B cell (primary cell): ENCODE data around the gene RPS23. TPM values are rescaled to one million over a fixed set of nuclear protein-coding genes. Genes with fewer than 3 reads are reported as not detected.

Experiments used
- ATAC-seq: fragments of 200-7000 bp; cut with Tn5 transposase; one replicate; pipeline ENCODE4 v1.10.0; 2021; ENCODE audit warnings: low read depth, mild to moderate bottlenecking, moderate number of reproducible peaks, moderate library complexity
- CTCF ChIA-PET: fragments of 350-600 bp; sonication (Branson Sonifier 250); formaldehyde crosslinking; loops from one replicate; lab custom pipeline; 2021; ENCODE audit warnings: antibody characterized with exemption, inconsistent platforms; lab: Charles Lee
- POLR2A ChIA-PET: fragments of 350-600 bp; sonication (Branson Sonifier 250); formaldehyde crosslinking; loops from one replicate; lab custom pipeline; 2021; ENCODE audit warnings: antibody characterized with exemption; lab: Charles Lee
- DNase-seq: peaks from one replicate; pipeline ENCODE4 v3.0.0; 2013
- H2AFZ ChIP-seq: 2 replicates; pipeline ENCODE4 v1.6.1; 2012; ENCODE audit warnings: mild to moderate bottlenecking, low read depth, low read length; ENCODE audit not compliant: insufficient read depth, poor library complexity, severe bottlenecking
- H3K27ac ChIP-seq, 2 donors: 1 replicate in 1 of 2; 2 replicates in 1 of 2; pipeline ENCODE4 v1.5.1; 2012 to 2013; ENCODE audit warnings: low read length in 2 of 2, mild to moderate bottlenecking in 2 of 2, moderate library complexity in 1 of 2
- H3K27me3 ChIP-seq, 4 experiments: fragments of 200-600 bp in 1 of 4; sonication (generic) in 1 of 4; replicated peaks in 1 of 4; 1 replicate in 2 of 4; 2 replicates in 2 of 4; pipeline versions ENCODE4 v1.6.1 to v1.7.0; 2013 to 2016; ENCODE audit warnings: low read length in 3 of 4, mild to moderate bottlenecking in 2 of 4, mixed read lengths in 1 of 4, moderate library complexity in 1 of 4; ENCODE audit not compliant: insufficient read depth in 4 of 4, control insufficient read depth in 3 of 4; ENCODE audit errors: control extremely low read depth in 1 of 4
- H3K36me3 ChIP-seq, 2 experiments: replicated peaks in 1 of 2; 1 replicate in 1 of 2; 2 replicates in 1 of 2; pipeline versions ENCODE4 v1.6.1 to v1.7.1; 2013; ENCODE audit warnings: low read length in 1 of 2; ENCODE audit not compliant: insufficient read depth in 2 of 2, control insufficient read depth in 1 of 2; ENCODE audit errors: control extremely low read depth in 1 of 2, extremely low read depth in 1 of 2
- H3K4me1 ChIP-seq, 2 donors: fragments of 200-600 bp in 1 of 2; sonication (generic) in 1 of 2; 1 replicate in 1 of 2; 2 replicates in 1 of 2; pipeline versions ENCODE4 v1.5.1 to v1.6.1; 2013 to 2017; ENCODE audit warnings: low read length in 2 of 2; ENCODE audit not compliant: control insufficient read depth in 2 of 2, insufficient read depth in 2 of 2
- H3K4me2 ChIP-seq: replicated peaks from 2 replicates; pipeline ENCODE3; 2012; ENCODE audit warnings: mild to moderate bottlenecking, low read depth, low read length; ENCODE audit not compliant: poor library complexity, severe bottlenecking
- H3K4me3 ChIP-seq, 5 experiments: fragments of 200-600 bp in 1 of 5; sonication (generic) in 1 of 5; 1 replicate in 3 of 5; 2 replicates in 2 of 5; pipeline versions ENCODE4 v1.5.1 to v1.7.0; 2011 to 2016; ENCODE audit warnings: low read length in 4 of 5, mild to moderate bottlenecking in 4 of 5, low read depth in 2 of 5, control low read depth in 1 of 5, moderate library complexity in 1 of 5; ENCODE audit not compliant: insufficient read depth in 1 of 5; ENCODE audit errors: control extremely low read depth in 1 of 5, extremely low read depth in 1 of 5
- H3K79me2 ChIP-seq: fragments of 200-600 bp; sonication (generic); one replicate; pipeline ENCODE4 v1.6.0; 2016; ENCODE audit warnings: low read length; ENCODE audit not compliant: control insufficient read depth, insufficient read depth
- H3K9ac ChIP-seq: fragments of 200-600 bp; sonication (generic); 2 replicates; pipeline ENCODE4 v1.6.1; 2017; ENCODE audit warnings: mild to moderate bottlenecking, low read length, moderate library complexity
- H3K9me3 ChIP-seq, 3 donors: one replicate each; pipeline versions ENCODE4 v1.6.1 to v1.7.1; 2013; ENCODE audit warnings: low read length in 2 of 3; ENCODE audit not compliant: control insufficient read depth in 2 of 3, insufficient read depth in 1 of 3; ENCODE audit errors: control extremely low read depth in 1 of 3
- H4K20me1 ChIP-seq: 2 replicates; pipeline ENCODE4 v1.6.0; 2012; ENCODE audit warnings: mild to moderate bottlenecking, low read length; ENCODE audit not compliant: insufficient read depth, control insufficient read depth, poor library complexity, severe bottlenecking
- H3K27ac Mint-ChIP-seq: one replicate; pipeline ENCODE4 v1.8.0; 2021; ENCODE audit warnings: mixed read lengths
- H3K27me3 Mint-ChIP-seq: one replicate; pipeline ENCODE4 v1.8.0; 2021; ENCODE audit warnings: mixed read lengths
- H3K4me1 Mint-ChIP-seq: one replicate; pipeline ENCODE4 v1.8.0; 2021; ENCODE audit warnings: mixed read lengths
- H3K4me3 Mint-ChIP-seq: one replicate; pipeline ENCODE4 v1.8.0; 2021; ENCODE audit warnings: mixed read lengths
- H3K9me3 Mint-ChIP-seq: one replicate; pipeline ENCODE4 v1.8.0; 2022; ENCODE audit warnings: mixed read lengths; ENCODE audit not compliant: insufficient read depth
- EZH2 ChIP-seq: IDR thresholded peaks from 2 replicates; pipeline ENCODE4 v1.6.1; 2012; ENCODE audit warnings: borderline replicate concordance, low read depth, mild to moderate bottlenecking, moderate library complexity, low read length; ENCODE audit not compliant: insufficient read depth, poor library complexity, severe bottlenecking
- WGBS: methylation state at CpG from one replicate; pipeline ENCODE4 v1.1.5; 2013; ENCODE audit warnings: missing lambda C conversion rate; ENCODE audit not compliant: insufficient coverage; 5-methylcytosine and 5-hydroxymethylcytosine counted together
- intact Hi-C: fragments of 100-400 bp; cut with micrococcal nuclease; formaldehyde crosslinking; loops from one replicate; pipeline ENCODE4 v1.10.0; 2022
- polyA plus RNA-seq: library from polyadenylated mRNA; depleted of rRNA; stranded (reverse); fragments of >200 nt; gene quantifications from 2 replicates; pipeline ENCODE4 v1.2.3, GENCODE V29; 2012
- total RNA-seq, 2 donors: library from RNA; stranded (reverse); fragments of 120-200 nt in 1 of 2; gene quantifications; 1 replicate in 1 of 2; 2 replicates in 1 of 2; pipeline versions ENCODE4 v1.2.3 to v1.2.4, GENCODE V29; 2013 to 2022
- TF ChIP-seq, protein P1 (sequence below): fragments of 200-600 bp; IDR thresholded peaks from one replicate; pipeline ENCODE4 v1.8.0; 2022; ENCODE audit warnings: antibody characterized with exemption, mild to moderate bottlenecking

RPS23 gene
- total and polyA plus RNA-seq, 2 donors (not counting 1 experiment from before 2014, with no cell fraction given), result 3,420 to 9,595 TPM

DNA sequence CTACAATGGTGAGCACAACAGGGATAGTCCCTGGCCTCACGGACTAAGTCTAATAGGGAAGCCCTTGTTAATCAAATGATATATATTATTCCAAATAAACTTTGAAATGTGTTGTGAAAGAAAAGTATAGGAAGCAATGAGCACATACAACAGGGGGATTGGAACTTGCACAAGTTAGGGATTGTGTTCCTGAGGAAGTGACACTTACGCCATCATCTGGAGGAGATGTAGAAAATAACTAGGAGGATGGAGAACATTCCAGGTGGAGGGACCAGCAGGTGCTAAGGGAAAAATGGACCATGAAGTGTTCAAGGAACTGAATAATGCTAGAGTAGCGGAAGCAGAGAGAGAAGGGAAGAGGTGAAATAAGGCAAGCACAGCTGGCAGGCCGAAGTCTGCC is 18.8 kb upstream of the RPS23 start:
- no peak for TF ChIP-seq EZH2
- TF ChIP-seq, protein P1, sequence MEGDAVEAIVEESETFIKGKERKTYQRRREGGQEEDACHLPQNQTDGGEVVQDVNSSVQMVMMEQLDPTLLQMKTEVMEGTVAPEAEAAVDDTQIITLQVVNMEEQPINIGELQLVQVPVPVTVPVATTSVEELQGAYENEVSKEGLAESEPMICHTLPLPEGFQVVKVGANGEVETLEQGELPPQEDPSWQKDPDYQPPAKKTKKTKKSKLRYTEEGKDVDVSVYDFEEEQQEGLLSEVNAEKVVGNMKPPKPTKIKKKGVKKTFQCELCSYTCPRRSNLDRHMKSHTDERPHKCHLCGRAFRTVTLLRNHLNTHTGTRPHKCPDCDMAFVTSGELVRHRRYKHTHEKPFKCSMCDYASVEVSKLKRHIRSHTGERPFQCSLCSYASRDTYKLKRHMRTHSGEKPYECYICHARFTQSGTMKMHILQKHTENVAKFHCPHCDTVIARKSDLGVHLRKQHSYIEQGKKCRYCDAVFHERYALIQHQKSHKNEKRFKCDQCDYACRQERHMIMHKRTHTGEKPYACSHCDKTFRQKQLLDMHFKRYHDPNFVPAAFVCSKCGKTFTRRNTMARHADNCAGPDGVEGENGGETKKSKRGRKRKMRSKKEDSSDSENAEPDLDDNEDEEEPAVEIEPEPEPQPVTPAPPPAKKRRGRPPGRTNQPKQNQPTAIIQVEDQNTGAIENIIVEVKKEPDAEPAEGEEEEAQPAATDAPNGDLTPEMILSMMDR, result no peak
- no peaks in the 10 kb centered on the region for H3K27me3 Mint-ChIP-seq
- Histone ChIP-seq H3K9me3 (no peaks in the 10 kb centered on the region), H3K36me3 (no peaks in the 10 kb centered on the region), H3K79me2 (no peaks in the 10 kb centered on the region), H2AFZ (no peak overlapping the region), H3K4me3 (no peak overlapping the region), H3K4me1 (no peaks in the 10 kb centered on the region), H3K9ac (no peak overlapping the region), H3K4me2 (no peak overlapping the region), H3K27me3 (no peaks in the 10 kb centered on the region), H4K20me1 (no peaks in the 10 kb centered on the region), H3K27ac (no peak overlapping the region)
- ChIA-PET CTCF (no interaction called here), POLR2A (no interaction called here)
- no peak overlapping the region for H3K4me3 Mint-ChIP-seq
- DNase-seq (no peak), ATAC-seq (no peak)
- WGBS, result 100% methylated on average over 3 of the region's 4 CpGs
- H3K9me3 Mint-ChIP-seq, result no peaks in the 10 kb centered on the region
- no peak overlapping the region for H3K27ac Mint-ChIP-seq
- intact Hi-C loops, result no loop called here
- no peaks in the 10 kb centered on the region for H3K4me1 Mint-ChIP-seq

DNA sequence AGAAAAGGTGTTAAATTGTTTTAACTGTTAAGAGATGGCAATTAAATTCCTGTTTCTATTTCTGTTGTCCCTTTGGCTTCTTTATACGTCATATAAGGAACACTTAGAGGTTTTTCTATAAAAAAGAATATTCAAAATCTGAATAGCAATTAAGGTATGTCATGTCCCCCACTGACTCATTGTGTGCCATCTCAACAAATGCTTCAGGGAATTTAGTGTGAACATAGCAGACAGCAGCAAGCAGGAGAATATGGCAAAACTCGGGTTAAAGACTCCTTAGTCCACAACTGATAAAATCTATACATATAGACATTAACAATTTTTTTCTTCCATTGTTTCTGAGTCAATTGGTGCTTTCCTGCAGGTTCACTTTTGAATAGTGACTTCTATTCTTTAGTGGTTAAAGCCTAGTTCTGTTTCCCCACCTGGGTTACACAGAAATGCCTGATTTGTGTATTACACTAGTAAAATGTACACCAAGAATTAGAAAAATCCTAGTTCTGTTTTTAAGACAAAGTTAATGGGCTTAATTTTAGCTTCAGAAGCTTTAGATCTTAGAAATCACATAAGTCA is 17.9 kb upstream of the RPS23 start:
- H3K4me1 Mint-ChIP-seq, result no peaks in the 10 kb centered on the region
- H3K27me3 Mint-ChIP-seq, result no peaks in the 10 kb centered on the region
- H2AFZ ChIP-seq, result no peak overlapping the region
- no peaks in the 10 kb centered on the region for H3K79me2 ChIP-seq
- H3K4me1 ChIP-seq, result no peaks in the 10 kb centered on the region
- H3K9me3 ChIP-seq, result no peaks in the 10 kb centered on the region
- intact Hi-C loops, result no loop called here
- WGBS, result no CpG with 5 or more reads among the region's 2 CpGs
- no peaks in the 10 kb centered on the region for H4K20me1 ChIP-seq
- TF ChIP-seq EZH2, result no peak
- TF ChIP-seq, protein P1, result no peak
- no peak overlapping the region for H3K9ac ChIP-seq
- ChIA-PET POLR2A (no interaction called here), CTCF (interaction anchor here (0.5 kb wide), 1 partner anchor 12 kb away, joined by 3 read pairs; no protein-coding TSS in a partner anchor)
- no peak overlapping the region for H3K4me3 ChIP-seq
- no peak overlapping the region for H3K4me3 Mint-ChIP-seq
- no peak for DNase-seq
- H3K4me2 ChIP-seq, result no peak overlapping the region
- ATAC-seq, result no peak
- no peak overlapping the region for H3K27ac Mint-ChIP-seq
- no peaks in the 10 kb centered on the region for H3K36me3 ChIP-seq
- H3K27ac ChIP-seq, result no peak overlapping the region
- no peaks in the 10 kb centered on the region for H3K27me3 ChIP-seq
- H3K9me3 Mint-ChIP-seq, result no peaks in the 10 kb centered on the region
